HepG2 (cell line): ENCODE results near the gene GLUD1. TPM values are rescaled to one million over a fixed set of nuclear protein-coding genes. Genes with fewer than 3 reads are reported as not detected.
A peak's percentile ranks its signal among the peaks of the same experiment; 100 is the strongest.
"Not testable (repeated sequence)": the region's sequence is repeated elsewhere in the genome, so short reads cannot be mapped to it uniquely, and the experiment has no call there.

ENCODE experiments used
- ATAC-seq: fragments of 200-7000 bp; cut with Tn5 transposase; 3 replicates; pipeline ENCODE4 v1.9.1; 2020; ENCODE audit warnings: mild to moderate bottlenecking, moderate library complexity
- BruUV-seq: library from RNA; stranded (reverse); fragments of 400-500 nt; replicated peaks from 2 replicates; lab custom pipeline; 2021; lab: Mats Ljungman, UMichigan
- CTCF ChIA-PET: fragments of 300-600 bp; formaldehyde crosslinking; extraction: SDS; loops from one replicate; lab custom pipeline; 2021; ENCODE audit warnings: low total read pairs, inconsistent platforms, low intra/inter-chr PET ratio; lab: Yijun Ruan, JAX
- POLR2A ChIA-PET: fragments of 350-600 bp; sonication (Branson Sonifier 250); formaldehyde crosslinking; loops from one replicate; lab custom pipeline; 2020; ENCODE audit warnings: antibody characterized with exemption, inconsistent platforms; lab: Yijun Ruan, JAX
- DNase-seq: peaks from one replicate; pipeline ENCODE4 v3.0.0-alpha.2; 2015; ENCODE audit warnings: low spot score
- FAIRE-seq: peaks from 3 replicates; lab custom pipeline; 2011; peaks lifted over from hg19 to GRCh38; lab: Jason Lieb, UNC
- H2AFZ ChIP-seq: one replicate; pipeline ENCODE4 v1.6.1; 2011; ENCODE audit warnings: low read length, inconsistent platforms
- H3K27ac ChIP-seq: fragments of 300-600 bp; 3 replicates; pipeline ENCODE4 v1.8.0; 2011; ENCODE audit warnings: mixed run types, mild to moderate bottlenecking, mixed read lengths, low read length, inconsistent platforms; ENCODE audit not compliant: insufficient read depth; ENCODE audit errors: extremely low read length
- H3K27me3 ChIP-seq, 2 experiments: fragments of 200-600 bp in 1 of 2; 2 replicates in 1 of 2; 3 replicates in 1 of 2; pipeline versions ENCODE4 v1.6.0 to v1.8.0; 2011; ENCODE audit warnings: low read length in 2 of 2, mild to moderate bottlenecking in 2 of 2, moderate library complexity in 2 of 2, inconsistent platforms in 1 of 2; ENCODE audit not compliant: insufficient read depth in 2 of 2, control insufficient read depth in 1 of 2
- H3K36me3 ChIP-seq, 2 experiments: fragments of 200-600 bp in 1 of 2; replicated peaks in 1 of 2; 2 replicates in 1 of 2; 3 replicates in 1 of 2; pipeline versions ENCODE4 v1.5.1 to v1.8.0; 2011; ENCODE audit warnings: low read length in 2 of 2, inconsistent platforms in 1 of 2; ENCODE audit not compliant: insufficient read depth in 2 of 2, control insufficient read depth in 1 of 2
- H3K4me1 ChIP-seq: 2 replicates; pipeline ENCODE4 v1.5.1; 2012; ENCODE audit warnings: low read length, inconsistent platforms; ENCODE audit not compliant: insufficient read depth
- H3K4me2 ChIP-seq: 2 replicates; pipeline ENCODE4 v1.6.0; 2011; ENCODE audit warnings: low read depth, low read length, inconsistent platforms
- H3K4me3 ChIP-seq, 3 experiments: fragments of 200-600 bp in 1 of 3; sonication (generic), shearing (Covaris generic) in 1 of 3; replicated peaks in 1 of 3; 2 replicates each; pipeline ENCODE4 v1.5.1; 2011 to 2016; ENCODE audit warnings: low read length in 3 of 3, inconsistent platforms in 2 of 3, low read depth in 2 of 3, mild to moderate bottlenecking in 2 of 3, control low read depth in 1 of 3, mixed read lengths in 1 of 3; ENCODE audit not compliant: insufficient read depth in 1 of 3
- H3K79me2 ChIP-seq: one replicate; pipeline ENCODE4 v1.6.1; 2011; ENCODE audit warnings: low read length, inconsistent platforms; ENCODE audit not compliant: insufficient read depth
- H3K9ac ChIP-seq: 2 replicates; pipeline ENCODE4 v1.6.0; 2011; ENCODE audit warnings: mild to moderate bottlenecking, low read depth, low read length, inconsistent platforms; ENCODE audit not compliant: insufficient read depth
- H3K9me3 ChIP-seq: 2 replicates; pipeline ENCODE4 v1.5.1; 2012; ENCODE audit warnings: mild to moderate bottlenecking, low read length
- H4K20me1 ChIP-seq: 2 replicates; pipeline ENCODE4 v1.6.0; 2011; ENCODE audit warnings: inconsistent platforms, mild to moderate bottlenecking, low read length, moderate library complexity; ENCODE audit not compliant: insufficient read depth
- FOXA3 ChIP-seq: IDR thresholded peaks from 2 replicates; pipeline ENCODE4 v1.6.1; 2016; ENCODE audit warnings: missing genetic modification reagents, missing compliant biosample characterization
- ONECUT2 ChIP-seq: sonication (generic); formaldehyde crosslinking; IDR thresholded peaks from 2 replicates; pipeline ENCODE4 v1.4.0; 2020; ENCODE audit warnings: missing genetic modification reagents
- WGBS: methylation state at CpG from one replicate; pipeline ENCODE4 v1.1.6; 2017; ENCODE audit warnings: low lambda C conversion rate; 5-methylcytosine and 5-hydroxymethylcytosine counted together
- in situ Hi-C: cut with HindIII; loops from 2 replicates; pipeline ENCODE4 v1.10.0; 2017; ENCODE audit warnings: low pct_unique_long_range_greater_than_20kb; ENCODE audit not compliant: extremely low pct_ligation_motif_present
- intact Hi-C: fragments of 100-400 bp; cut with micrococcal nuclease; formaldehyde crosslinking; loops from one replicate; pipeline ENCODE4 v1.10.0; 2022; ENCODE audit not compliant: unreplicated experiment
- polyA plus RNA-seq, 8 experiments: library from polyadenylated mRNA; depleted of rRNA in 3 of 8; stranded (reverse) in 7 of 8; unstranded in 1 of 8; fragments of >200 nt; fragmentation: Illumina TruSeq in 4 of 8; extraction: Trizol in 4 of 8; gene quantifications; 2 replicates each; pipeline versions ENCODE4 v1.2.1 to v1.2.3, GENCODE V29; 2011 to 2016; ENCODE audit warnings: low read depth in 4 of 8, missing spikeins in 1 of 8, mixed read lengths in 1 of 8; ENCODE audit not compliant: insufficient read depth in 1 of 8
- total RNA-seq, 5 experiments: library from RNA; depleted of rRNA; stranded (reverse); fragments of >200 nt; fragmentation: Illumina TruSeq; extraction: Trizol; gene quantifications; 2 replicates each; pipeline ENCODE4 v1.2.3, GENCODE V29; 2016; ENCODE audit warnings: low read depth in 1 of 5
- TF ChIP-seq, protein P1 (sequence below): sonication (generic); formaldehyde crosslinking; IDR thresholded peaks from 2 replicates; pipeline ENCODE4 v1.5.0; 2020; ENCODE audit warnings: missing genetic modification reagents

The GLUD1 gene
- total and polyA plus RNA-seq, 2 of the 13 experiments (the other 11 are each of a cell fraction or from before 2014, with no cell fraction given): 301 to 798 TPM

DNA sequence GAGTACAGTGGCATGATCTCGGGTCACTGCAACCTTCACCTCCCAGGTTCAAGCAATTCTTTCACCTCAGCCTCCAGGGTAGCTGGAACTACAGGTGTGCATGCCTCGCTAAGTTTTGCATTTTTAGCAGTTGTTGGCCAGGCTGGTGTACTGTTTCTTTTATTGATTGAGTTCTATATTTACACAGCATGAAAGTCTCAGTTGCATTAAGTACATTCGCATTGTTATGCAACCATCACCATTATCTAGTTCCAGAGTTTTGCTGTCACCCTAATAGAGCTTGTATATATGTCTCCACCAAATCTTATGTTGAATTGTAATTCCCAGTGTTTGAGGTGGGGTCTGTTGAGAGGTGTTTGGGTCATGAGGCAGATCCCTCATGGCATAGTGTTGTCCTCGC, 28.7 kb upstream of the GLUD1 start:
- POLR2A ChIA-PET, H3K36me3 ChIP-seq, H3K4me1 ChIP-seq, H3K9ac ChIP-seq, CTCF ChIA-PET, H3K4me3 ChIP-seq, H3K4me2 ChIP-seq, H4K20me1 ChIP-seq, FAIRE-seq, H3K79me2 ChIP-seq, H3K27ac ChIP-seq, H3K27me3 ChIP-seq, H3K9me3 ChIP-seq, DNase-seq, H2AFZ ChIP-seq, intact Hi-C loops, BruUV-seq, in situ Hi-C loops: not testable (repeated sequence)
- peak; percentile 47 for ATAC-seq
- TF ChIP-seq ONECUT2: 0 out of 2 replicates have a peak, but pooled peaks have one; percentile 33
- TF ChIP-seq FOXA3 (CRISPR knock-in tag): peak; percentile 44; the same call in 1 of the 2 replicates
- TF ChIP-seq, protein P1, sequence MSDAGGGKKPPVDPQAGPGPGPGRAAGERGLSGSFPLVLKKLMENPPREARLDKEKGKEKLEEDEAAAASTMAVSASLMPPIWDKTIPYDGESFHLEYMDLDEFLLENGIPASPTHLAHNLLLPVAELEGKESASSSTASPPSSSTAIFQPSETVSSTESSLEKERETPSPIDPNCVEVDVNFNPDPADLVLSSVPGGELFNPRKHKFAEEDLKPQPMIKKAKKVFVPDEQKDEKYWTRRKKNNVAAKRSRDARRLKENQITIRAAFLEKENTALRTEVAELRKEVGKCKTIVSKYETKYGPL: 0 out of 2 replicates have a peak, but pooled peaks have one; percentile 58
- WGBS: 78% methylated on average over 3 of the region's 4 CpGs

DNA sequence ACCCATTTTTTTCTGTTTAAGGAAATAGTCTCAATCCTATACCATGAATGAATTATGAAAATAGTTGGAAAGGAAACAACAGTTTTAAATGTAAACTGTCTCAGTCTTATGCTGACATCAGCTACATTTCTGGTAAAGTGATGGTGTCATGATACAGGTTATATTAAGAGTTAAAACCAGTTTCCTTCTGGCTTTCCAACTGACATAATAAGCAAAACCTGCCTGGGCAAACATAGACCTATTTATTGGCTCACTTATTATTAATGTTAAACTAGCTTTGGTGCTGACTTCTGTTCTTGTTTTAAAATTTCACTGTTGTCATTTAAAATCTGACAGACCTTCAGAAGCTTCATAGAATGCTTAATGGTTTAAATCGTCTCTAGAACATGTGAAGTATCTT, 24.4 kb upstream of the GLUD1 start:
- intact Hi-C loops: not testable (repeated sequence)

DNA sequence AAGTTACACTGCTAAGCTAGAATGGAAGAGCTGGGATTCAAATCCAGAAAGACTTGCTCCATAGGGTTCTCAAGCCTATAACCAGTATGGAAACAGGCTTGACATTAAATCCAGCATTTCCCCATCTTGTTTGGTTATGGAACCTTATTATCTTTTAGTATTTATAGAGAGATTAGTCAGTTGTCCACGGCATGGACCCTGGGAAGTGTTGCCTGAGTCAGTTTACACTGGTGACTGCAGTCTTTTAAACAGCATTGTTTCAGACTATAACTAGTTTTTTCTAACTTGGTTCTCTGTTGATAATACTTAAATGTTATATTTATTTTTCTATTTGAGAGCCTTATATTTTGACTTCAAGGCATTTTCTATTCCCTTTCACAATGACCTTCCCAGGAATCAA, 23.5 kb upstream of the GLUD1 start:
- intact Hi-C loops, H3K4me1 ChIP-seq, POLR2A ChIA-PET, H3K4me2 ChIP-seq, H3K9me3 ChIP-seq, H3K36me3 ChIP-seq, CTCF ChIA-PET, H3K4me3 ChIP-seq, FAIRE-seq, H3K27me3 ChIP-seq, BruUV-seq, H4K20me1 ChIP-seq, H2AFZ ChIP-seq, DNase-seq, H3K9ac ChIP-seq, H3K27ac ChIP-seq, in situ Hi-C loops: not testable (repeated sequence)
- 46% methylated on average over 1 of the region's 1 CpG for WGBS
- peak; percentile 34; the same call in 1 of the 3 replicates for ATAC-seq
- H3K79me2 ChIP-seq: peaks cover 13% of the 10 kb centered on the region

More for the DNA sequence above, 24.4 kb upstream of the GLUD1 start:
- H3K9ac ChIP-seq, H4K20me1 ChIP-seq, H3K9me3 ChIP-seq, H3K4me2 ChIP-seq, H3K27me3 ChIP-seq, H3K27ac ChIP-seq, H2AFZ ChIP-seq, FAIRE-seq, DNase-seq, H3K4me3 ChIP-seq, ATAC-seq, BruUV-seq, POLR2A ChIA-PET, in situ Hi-C loops, CTCF ChIA-PET, H3K36me3 ChIP-seq: not testable (repeated sequence)
- peaks cover 17% of the 10 kb centered on the region for H3K79me2 ChIP-seq
- WGBS: 92% methylated on average over 1 of the region's 1 CpG
- H3K4me1 ChIP-seq: peaks cover 13% of the 10 kb centered on the region; the same call in 1 of the 2 replicates
